HepG2 (cell line): ENCODE data around the gene CCDC191. TPM values are rescaled to one million over a fixed set of nuclear protein-coding genes. Genes with fewer than 3 reads are reported as not detected.

Source experiments
- ATAC-seq: fragments of 200-7000 bp; cut with Tn5 transposase; 3 replicates; pipeline ENCODE4 v1.9.1; 2020; ENCODE audit warnings: mild to moderate bottlenecking, moderate library complexity
- BruUV-seq: library from RNA; stranded (reverse); fragments of 400-500 nt; replicated peaks from 2 replicates; lab custom pipeline; 2021; lab: Mats Ljungman, UMichigan
- CTCF ChIA-PET: fragments of 300-600 bp; formaldehyde crosslinking; extraction: SDS; loops from one replicate; lab custom pipeline; 2021; ENCODE audit warnings: low total read pairs, inconsistent platforms, low intra/inter-chr PET ratio; lab: Yijun Ruan, JAX
- POLR2A ChIA-PET: fragments of 350-600 bp; sonication (Branson Sonifier 250); formaldehyde crosslinking; loops from one replicate; lab custom pipeline; 2020; ENCODE audit warnings: antibody characterized with exemption, inconsistent platforms; lab: Yijun Ruan, JAX
- DNase-seq: peaks from one replicate; pipeline ENCODE4 v3.0.0-alpha.2; 2015; ENCODE audit warnings: low spot score
- FAIRE-seq: peaks from 3 replicates; lab custom pipeline; 2011; peaks lifted over from hg19 to GRCh38; lab: Jason Lieb, UNC
- H2AFZ ChIP-seq: one replicate; pipeline ENCODE4 v1.6.1; 2011; ENCODE audit warnings: low read length, inconsistent platforms
- H3K27ac ChIP-seq: fragments of 300-600 bp; 3 replicates; pipeline ENCODE4 v1.8.0; 2011; ENCODE audit warnings: mixed run types, mild to moderate bottlenecking, mixed read lengths, low read length, inconsistent platforms; ENCODE audit not compliant: insufficient read depth; ENCODE audit errors: extremely low read length
- H3K27me3 ChIP-seq, 2 experiments: fragments of 200-600 bp in 1 of 2; 2 replicates in 1 of 2; 3 replicates in 1 of 2; pipeline versions ENCODE4 v1.6.0 to v1.8.0; 2011; ENCODE audit warnings: low read length in 2 of 2, mild to moderate bottlenecking in 2 of 2, moderate library complexity in 2 of 2, inconsistent platforms in 1 of 2; ENCODE audit not compliant: insufficient read depth in 2 of 2, control insufficient read depth in 1 of 2
- H3K36me3 ChIP-seq, 2 experiments: fragments of 200-600 bp in 1 of 2; replicated peaks in 1 of 2; 2 replicates in 1 of 2; 3 replicates in 1 of 2; pipeline versions ENCODE4 v1.5.1 to v1.8.0; 2011; ENCODE audit warnings: low read length in 2 of 2, inconsistent platforms in 1 of 2; ENCODE audit not compliant: insufficient read depth in 2 of 2, control insufficient read depth in 1 of 2
- H3K4me1 ChIP-seq: 2 replicates; pipeline ENCODE4 v1.5.1; 2012; ENCODE audit warnings: low read length, inconsistent platforms; ENCODE audit not compliant: insufficient read depth
- H3K4me2 ChIP-seq: 2 replicates; pipeline ENCODE4 v1.6.0; 2011; ENCODE audit warnings: low read depth, low read length, inconsistent platforms
- H3K4me3 ChIP-seq, 3 experiments: fragments of 200-600 bp in 1 of 3; sonication (generic), shearing (Covaris generic) in 1 of 3; replicated peaks in 1 of 3; 2 replicates each; pipeline ENCODE4 v1.5.1; 2011 to 2016; ENCODE audit warnings: low read length in 3 of 3, inconsistent platforms in 2 of 3, low read depth in 2 of 3, mild to moderate bottlenecking in 2 of 3, control low read depth in 1 of 3, mixed read lengths in 1 of 3; ENCODE audit not compliant: insufficient read depth in 1 of 3
- H3K79me2 ChIP-seq: one replicate; pipeline ENCODE4 v1.6.1; 2011; ENCODE audit warnings: low read length, inconsistent platforms; ENCODE audit not compliant: insufficient read depth
- H3K9ac ChIP-seq: 2 replicates; pipeline ENCODE4 v1.6.0; 2011; ENCODE audit warnings: mild to moderate bottlenecking, low read depth, low read length, inconsistent platforms; ENCODE audit not compliant: insufficient read depth
- H3K9me3 ChIP-seq: 2 replicates; pipeline ENCODE4 v1.5.1; 2012; ENCODE audit warnings: mild to moderate bottlenecking, low read length
- H4K20me1 ChIP-seq: 2 replicates; pipeline ENCODE4 v1.6.0; 2011; ENCODE audit warnings: inconsistent platforms, mild to moderate bottlenecking, low read length, moderate library complexity; ENCODE audit not compliant: insufficient read depth
- ARID2 ChIP-seq: sonication (generic); formaldehyde crosslinking; IDR thresholded peaks from 2 replicates; pipeline ENCODE4 v1.8.1; 2022; ENCODE audit warnings: mild to moderate bottlenecking, missing genetic modification reagents, borderline replicate concordance
- ZNF10 ChIP-seq: sonication (generic); formaldehyde crosslinking; IDR thresholded peaks from 2 replicates; pipeline ENCODE4 v1.4.0; 2020; ENCODE audit warnings: mild to moderate bottlenecking, low read depth, missing genetic modification reagents, borderline replicate concordance
- ZNF547 ChIP-seq: sonication (generic); formaldehyde crosslinking; IDR thresholded peaks from 2 replicates; pipeline ENCODE4 v1.5.1; 2020; ENCODE audit warnings: mild to moderate bottlenecking, missing genetic modification reagents
- ZNF780A ChIP-seq: sonication (generic); formaldehyde crosslinking; IDR thresholded peaks from 2 replicates; pipeline ENCODE4 v1.8.0; 2022; ENCODE audit warnings: mild to moderate bottlenecking, missing genetic modification reagents, moderate library complexity
- WGBS: methylation state at CpG from one replicate; pipeline ENCODE4 v1.1.6; 2017; ENCODE audit warnings: low lambda C conversion rate; 5-methylcytosine and 5-hydroxymethylcytosine counted together
- in situ Hi-C: cut with HindIII; loops from 2 replicates; pipeline ENCODE4 v1.10.0; 2017; ENCODE audit warnings: low pct_unique_long_range_greater_than_20kb; ENCODE audit not compliant: extremely low pct_ligation_motif_present
- intact Hi-C: fragments of 100-400 bp; cut with micrococcal nuclease; formaldehyde crosslinking; loops from one replicate; pipeline ENCODE4 v1.10.0; 2022; ENCODE audit not compliant: unreplicated experiment
- polyA plus RNA-seq, 8 experiments: library from polyadenylated mRNA; depleted of rRNA in 3 of 8; stranded (reverse) in 7 of 8; unstranded in 1 of 8; fragments of >200 nt; fragmentation: Illumina TruSeq in 4 of 8; extraction: Trizol in 4 of 8; gene quantifications; 2 replicates each; pipeline versions ENCODE4 v1.2.1 to v1.2.3, GENCODE V29; 2011 to 2016; ENCODE audit warnings: low read depth in 4 of 8, missing spikeins in 1 of 8, mixed read lengths in 1 of 8; ENCODE audit not compliant: insufficient read depth in 1 of 8
- total RNA-seq, 5 experiments: library from RNA; depleted of rRNA; stranded (reverse); fragments of >200 nt; fragmentation: Illumina TruSeq; extraction: Trizol; gene quantifications; 2 replicates each; pipeline ENCODE4 v1.2.3, GENCODE V29; 2016; ENCODE audit warnings: low read depth in 1 of 5
- TF ChIP-seq, protein P1 (sequence below): sonication (generic); formaldehyde crosslinking; IDR thresholded peaks from 2 replicates; pipeline ENCODE4 v1.5.0; 2020; ENCODE audit warnings: mild to moderate bottlenecking, missing genetic modification reagents

The CCDC191 gene
- total and polyA plus RNA-seq, 2 of the 13 experiments (the other 11 are each of a cell fraction or from before 2014, with no cell fraction given), result 0.91 to 1.4 TPM

DNA sequence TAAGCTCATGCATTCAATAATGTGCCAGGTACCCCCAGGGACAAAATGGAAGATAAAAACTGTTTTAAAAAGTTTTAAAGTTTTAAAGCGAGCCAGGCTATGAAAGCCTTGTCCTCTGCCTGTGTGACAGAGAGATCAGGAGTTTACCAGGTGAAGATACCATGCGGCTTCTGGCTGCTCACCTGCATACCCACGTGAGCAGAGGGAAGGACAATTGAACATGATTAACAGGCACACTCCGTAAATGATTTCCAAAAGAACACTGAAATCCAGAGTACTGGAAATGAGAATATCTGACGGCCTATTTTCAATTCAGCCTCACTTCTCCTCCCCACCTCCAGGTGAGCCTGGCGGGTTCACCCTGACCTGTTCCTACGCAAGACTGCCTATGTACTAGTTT is 42.1 kb downstream of the CCDC191 start:
- no peak for FAIRE-seq
- Histone ChIP-seq H3K4me3 (no peak overlapping the region), H3K9me3 (no peaks in the 10 kb centered on the region), H3K27me3 (no peaks in the 10 kb centered on the region; a peak in 1 of 5 replicates), H3K79me2 (no peaks in the 10 kb centered on the region), H3K36me3 (no peaks in the 10 kb centered on the region), H4K20me1 (no peaks in the 10 kb centered on the region), H3K4me1 (no peaks in the 10 kb centered on the region), H3K9ac (no peak overlapping the region), H3K4me2 (no peak overlapping the region), H2AFZ (no peak overlapping the region), H3K27ac (no peak overlapping the region)
- no peak for ATAC-seq
- intact Hi-C loops, result no loop called here
- no TSS peak for BruUV-seq
- no peak for DNase-seq
- CTCF ChIA-PET, result no interaction called here
- POLR2A ChIA-PET, result no interaction called here
- TF ChIP-seq, protein P1, sequence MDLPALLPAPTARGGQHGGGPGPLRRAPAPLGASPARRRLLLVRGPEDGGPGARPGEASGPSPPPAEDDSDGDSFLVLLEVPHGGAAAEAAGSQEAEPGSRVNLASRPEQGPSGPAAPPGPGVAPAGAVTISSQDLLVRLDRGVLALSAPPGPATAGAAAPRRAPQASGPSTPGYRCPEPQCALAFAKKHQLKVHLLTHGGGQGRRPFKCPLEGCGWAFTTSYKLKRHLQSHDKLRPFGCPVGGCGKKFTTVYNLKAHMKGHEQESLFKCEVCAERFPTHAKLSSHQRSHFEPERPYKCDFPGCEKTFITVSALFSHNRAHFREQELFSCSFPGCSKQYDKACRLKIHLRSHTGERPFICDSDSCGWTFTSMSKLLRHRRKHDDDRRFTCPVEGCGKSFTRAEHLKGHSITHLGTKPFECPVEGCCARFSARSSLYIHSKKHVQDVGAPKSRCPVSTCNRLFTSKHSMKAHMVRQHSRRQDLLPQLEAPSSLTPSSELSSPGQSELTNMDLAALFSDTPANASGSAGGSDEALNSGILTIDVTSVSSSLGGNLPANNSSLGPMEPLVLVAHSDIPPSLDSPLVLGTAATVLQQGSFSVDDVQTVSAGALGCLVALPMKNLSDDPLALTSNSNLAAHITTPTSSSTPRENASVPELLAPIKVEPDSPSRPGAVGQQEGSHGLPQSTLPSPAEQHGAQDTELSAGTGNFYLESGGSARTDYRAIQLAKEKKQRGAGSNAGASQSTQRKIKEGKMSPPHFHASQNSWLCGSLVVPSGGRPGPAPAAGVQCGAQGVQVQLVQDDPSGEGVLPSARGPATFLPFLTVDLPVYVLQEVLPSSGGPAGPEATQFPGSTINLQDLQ (CRISPR knock-in tag), result no peak
- TF ChIP-seq ARID2 (CRISPR knock-in tag), result no peak
- TF ChIP-seq ZNF780A, result no peak
- no peak for TF ChIP-seq ZNF10 (CRISPR knock-in tag)
- no peak for TF ChIP-seq ZNF547
- 58% methylated on average over 7 of the region's 7 CpGs for WGBS
- in situ Hi-C loops, result no loop called here
